ENCODE data around the gene SAFB2.

DNA sequence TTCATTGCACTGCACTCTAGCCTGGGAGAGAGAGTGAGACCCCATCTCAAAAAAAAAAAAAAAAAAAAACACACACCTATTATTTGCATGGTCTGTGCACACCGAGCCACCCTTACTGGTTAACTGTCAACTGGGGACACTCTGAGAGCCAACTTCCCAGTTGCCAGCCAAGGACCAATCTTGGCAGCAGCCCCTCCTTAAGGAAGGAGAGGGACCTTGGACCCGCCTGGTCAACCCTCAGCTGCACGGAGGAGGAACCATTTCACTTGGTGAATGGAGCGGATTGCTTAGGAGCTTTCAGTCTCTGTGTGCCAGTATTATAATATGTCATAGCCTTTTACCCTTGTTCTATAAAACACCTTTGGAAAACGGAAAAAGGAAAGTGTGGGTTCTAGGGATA is 32.8 kb upstream of the SAFB2 start:
- TF ChIP-seq, protein P1, sequence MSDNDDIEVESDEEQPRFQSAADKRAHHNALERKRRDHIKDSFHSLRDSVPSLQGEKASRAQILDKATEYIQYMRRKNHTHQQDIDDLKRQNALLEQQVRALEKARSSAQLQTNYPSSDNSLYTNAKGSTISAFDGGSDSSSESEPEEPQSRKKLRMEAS (IDR thresholded peaks at IDR 0.05; ENCODE audit: insufficient read depth, insufficient read length), result no peak
- TF ChIP-seq POLR2A (IDR thresholded peaks at IDR 0.05; ENCODE audit: low read depth, low read length) (no peak), MYC (IDR thresholded peaks at IDR 0.05; ENCODE audit: low read depth, low read length) (no peak), EZH2 (IDR thresholded peaks at IDR 0.05; ENCODE audit: borderline replicate concordance, low read depth, low read length, severe bottlenecking) (no peak), FOS (IDR thresholded peaks at IDR 0.05; ENCODE audit: borderline replicate concordance, insufficient read depth, low read length) (no peak)
- TF ChIP-seq, protein P2, sequence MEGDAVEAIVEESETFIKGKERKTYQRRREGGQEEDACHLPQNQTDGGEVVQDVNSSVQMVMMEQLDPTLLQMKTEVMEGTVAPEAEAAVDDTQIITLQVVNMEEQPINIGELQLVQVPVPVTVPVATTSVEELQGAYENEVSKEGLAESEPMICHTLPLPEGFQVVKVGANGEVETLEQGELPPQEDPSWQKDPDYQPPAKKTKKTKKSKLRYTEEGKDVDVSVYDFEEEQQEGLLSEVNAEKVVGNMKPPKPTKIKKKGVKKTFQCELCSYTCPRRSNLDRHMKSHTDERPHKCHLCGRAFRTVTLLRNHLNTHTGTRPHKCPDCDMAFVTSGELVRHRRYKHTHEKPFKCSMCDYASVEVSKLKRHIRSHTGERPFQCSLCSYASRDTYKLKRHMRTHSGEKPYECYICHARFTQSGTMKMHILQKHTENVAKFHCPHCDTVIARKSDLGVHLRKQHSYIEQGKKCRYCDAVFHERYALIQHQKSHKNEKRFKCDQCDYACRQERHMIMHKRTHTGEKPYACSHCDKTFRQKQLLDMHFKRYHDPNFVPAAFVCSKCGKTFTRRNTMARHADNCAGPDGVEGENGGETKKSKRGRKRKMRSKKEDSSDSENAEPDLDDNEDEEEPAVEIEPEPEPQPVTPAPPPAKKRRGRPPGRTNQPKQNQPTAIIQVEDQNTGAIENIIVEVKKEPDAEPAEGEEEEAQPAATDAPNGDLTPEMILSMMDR (IDR thresholded peaks at IDR 0.05; ENCODE audit: extremely low read depth in 1 of 2, insufficient read depth in 1 of 2, low read depth in 1 of 2, low read length in 2 of 2), result no peak

Measured in endothelial cell of umbilical vein (primary cell).